SW 1271 (cell line): Measurements from ENCODE around the gene NUDT7.

Experiments used
- DNase-seq, 2 experiments: peaks; one replicate each; lab custom pipeline; 2025; lab: John Stamatoyannopoulos, UW

Gene NUDT7

DNA sequence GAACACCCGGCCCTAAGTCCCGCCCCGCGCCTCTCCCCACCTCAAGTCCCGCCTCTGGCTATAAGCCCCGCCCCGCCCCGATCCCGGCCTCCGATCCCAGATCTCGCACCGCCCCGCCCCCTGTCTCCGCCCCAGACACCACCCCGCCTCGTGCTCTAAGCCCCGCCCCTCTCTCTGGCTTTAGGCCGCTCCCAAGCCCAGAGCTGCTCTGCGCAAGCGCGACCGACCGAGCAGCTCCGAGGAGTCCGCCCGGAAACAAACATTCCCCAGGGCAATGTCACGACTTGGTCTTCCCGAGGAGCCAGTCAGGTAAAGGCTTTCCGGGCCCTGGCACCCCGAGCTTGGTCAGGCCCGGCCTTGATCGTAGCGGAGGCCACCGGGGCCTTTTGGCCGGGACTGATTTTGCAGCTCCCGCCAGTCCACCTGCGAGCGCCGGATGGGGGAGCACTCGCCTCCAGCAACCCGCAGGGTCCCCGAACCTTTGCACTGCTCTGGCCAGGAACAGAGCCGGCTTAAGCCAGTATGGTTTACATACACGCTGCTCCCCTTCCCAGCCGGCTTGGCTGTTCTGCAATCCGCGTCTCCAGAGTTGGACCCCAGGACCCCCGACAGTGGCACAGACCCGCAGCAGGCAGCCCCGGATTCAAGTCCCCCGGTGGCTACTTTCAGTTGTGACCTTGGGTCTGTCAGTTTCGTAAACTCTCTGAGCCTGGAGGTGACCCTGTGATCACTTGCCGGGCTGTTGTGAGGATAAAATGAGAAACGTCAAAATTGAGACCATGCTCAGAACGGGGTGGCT is at the start of gene NUDT7:
Gene NUDT7 (plus strand): TSS at position 206 of the 799 bp plus-strand sequence. CDS start 69 bp downstream, at position 275.
- DNase-seq = peak; percentile 81 to 92

- DNase-seq = no peak
These were observed 47.4 kb upstream of the NUDT7 start for GRCh38 chr16:77674888-77675287.

DNA sequence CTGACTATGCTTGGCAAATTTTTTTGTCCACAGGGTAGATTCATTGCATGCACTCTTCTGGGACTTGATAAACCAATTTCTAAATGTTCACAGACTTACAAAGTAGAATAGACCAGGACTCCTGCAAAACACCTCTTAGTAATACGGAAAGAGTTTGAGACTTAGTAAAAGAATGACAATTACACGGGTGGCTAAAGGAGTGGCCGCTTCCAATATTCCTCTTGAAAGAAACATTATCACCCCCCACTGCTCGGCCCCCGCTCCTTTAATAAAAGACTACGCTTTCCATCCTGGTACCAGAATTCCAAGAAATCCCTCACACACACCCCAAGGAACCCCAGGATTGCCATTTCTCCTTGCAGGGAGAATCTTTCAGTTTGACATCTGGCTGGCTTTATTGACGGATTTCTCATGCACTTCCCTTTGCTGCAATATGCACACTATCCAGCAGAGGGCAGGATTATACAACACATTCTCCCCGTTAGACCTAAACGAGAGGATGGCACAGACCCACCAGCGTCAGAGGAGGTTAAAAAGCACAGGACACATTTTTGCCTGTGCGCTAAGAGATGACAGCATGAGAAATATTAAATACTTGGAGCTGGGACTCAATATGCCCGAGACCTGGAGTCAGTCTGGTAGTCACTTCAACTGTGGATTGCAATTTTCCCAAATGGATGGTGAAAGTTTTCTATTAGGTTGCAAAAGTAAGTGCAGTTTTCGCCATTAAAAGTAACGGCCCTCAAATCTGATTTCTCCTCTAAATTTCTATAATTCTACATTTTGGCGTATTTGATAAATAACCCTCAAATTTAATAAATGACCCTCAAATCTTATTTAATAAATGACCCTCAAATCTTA is 46.6 kb upstream of the NUDT7 start:
- peak in 1 of 2 experiments; percentile 66 for DNase-seq

DNA sequence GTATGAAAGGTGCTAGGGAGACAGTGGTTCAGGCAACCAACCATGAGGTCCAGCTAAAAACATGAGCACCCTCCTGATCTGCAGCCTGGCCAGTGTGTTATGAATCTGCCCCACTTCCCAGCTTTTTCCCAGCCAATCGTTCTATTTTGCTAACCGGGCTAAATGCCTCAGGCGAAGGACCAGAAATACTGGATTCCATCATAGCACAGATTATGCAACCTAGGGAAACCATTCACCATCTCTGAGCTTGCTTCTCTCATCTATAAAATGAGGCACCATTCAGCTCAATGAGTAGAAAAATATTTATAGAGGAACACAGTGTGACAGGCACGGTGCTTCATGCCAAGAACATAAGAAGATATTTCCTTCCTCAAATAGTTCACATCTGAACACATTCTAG is 45.2 kb upstream of the NUDT7 start:
- DNase-seq = no peak

- no peak for DNase-seq
These were observed 42.9 kb upstream of the NUDT7 start for GRCh38 chr16:77679391-77679790.

- DNase-seq = no peak
These were observed 42.4 kb upstream of the NUDT7 start for GRCh38 chr16:77679901-77680300.

- no peak for DNase-seq
These were observed 41.8 kb upstream of the NUDT7 start for GRCh38 chr16:77680496-77680895.

GRCh38 chr16:77682586-77682985 is 39.7 kb upstream of the NUDT7 start:
- no peak for DNase-seq

GRCh38 chr16:77683397-77684180 is 38.7 kb upstream of the NUDT7 start:
- no peak for DNase-seq

GRCh38 chr16:77684181-77684526 is 38.2 kb upstream of the NUDT7 start:
- no peak for DNase-seq

DNA sequence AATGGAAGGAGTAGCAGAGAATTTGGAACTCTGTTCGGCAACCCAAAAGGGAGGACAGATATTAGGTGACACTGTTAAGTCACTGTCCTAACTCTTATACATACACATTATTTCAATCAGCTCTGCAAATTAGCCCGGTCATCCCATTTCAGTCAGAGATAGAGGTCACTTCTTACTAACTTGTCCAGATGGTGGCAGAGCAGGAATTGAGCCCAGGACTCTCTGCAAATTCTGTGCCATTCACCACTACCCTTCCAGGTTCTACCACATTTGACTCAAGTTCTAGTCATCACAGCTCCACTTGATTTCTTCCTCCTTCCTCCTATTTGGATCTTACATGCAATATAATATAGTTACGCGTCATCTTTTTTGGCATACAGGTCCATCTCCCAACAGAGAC is 35.9 kb upstream of the NUDT7 start:
- no peak for DNase-seq

- no peak for DNase-seq
These were observed 32.3 kb upstream of the NUDT7 start for GRCh38 chr16:77689971-77690370.

- DNase-seq = no peak
These were observed 31.9 kb upstream of the NUDT7 start for GRCh38 chr16:77690416-77690815.

- no peak for DNase-seq
These were observed 29.7 kb upstream of the NUDT7 start for GRCh38 chr16:77692612-77693011.

DNA sequence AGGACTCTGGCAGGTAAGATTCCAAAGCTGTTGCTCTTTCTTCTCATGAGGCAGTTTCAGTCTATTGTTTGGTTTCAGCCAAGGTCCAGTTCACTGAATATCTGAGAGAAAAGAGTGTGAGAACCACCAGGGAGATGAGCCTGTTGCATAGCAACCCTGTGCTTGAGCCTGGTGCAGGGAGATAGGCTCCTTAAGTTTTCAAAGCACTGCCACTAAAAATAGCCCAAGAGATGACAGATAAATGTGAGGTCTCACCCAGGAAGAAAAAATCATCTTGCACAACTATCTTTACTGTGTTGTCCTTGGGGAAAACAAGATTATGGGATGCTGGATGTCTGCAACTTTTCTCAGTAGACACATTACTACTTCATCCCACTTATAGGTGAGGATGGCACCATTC is 26.2 kb upstream of the NUDT7 start:
- no peak for DNase-seq

- no peak for DNase-seq
These were observed 21.5 kb upstream of the NUDT7 start for GRCh38 chr16:77700846-77701245.

GRCh38 chr16:77705351-77705750 is 17.0 kb upstream of the NUDT7 start:
- no peak for DNase-seq

GRCh38 chr16:77711179-77711578 is 11.1 kb upstream of the NUDT7 start:
- no peak for DNase-seq

- DNase-seq = no peak
These were observed 10.5 kb upstream of the NUDT7 start for GRCh38 chr16:77711775-77712174.

GRCh38 chr16:77715145-77715544 is 7.2 kb upstream of the NUDT7 start:
- DNase-seq = no peak

GRCh38 chr16:77721752-77722308 is 484 bp upstream of the NUDT7 start:
- no peak for DNase-seq

- peak in 1 of 2 experiments; percentile 11 for DNase-seq
These were observed 797 bp downstream of the NUDT7 start for GRCh38 chr16:77723108-77723514.
